ENCODE data around the gene METTL2A.
"Not testable (repeated sequence)": the region's sequence is repeated elsewhere in the genome, so short reads cannot be mapped to it uniquely, and the experiment has no call there.

The METTL2A gene

GRCh38 chr17:62405451-62405850 lies 18.2 kb upstream of the METTL2A start:
- no peak for TF ChIP-seq CTCF (IDR thresholded peaks at IDR 0.05)
- H3K27ac Mint-ChIP-seq: no peak overlapping the region
- no peak overlapping the region for H3K4me3 Mint-ChIP-seq
- H3K4me1 Mint-ChIP-seq: no peaks in the 10 kb centered on the region
- DNase-seq: no peak
- peaks cover 7% of the 10 kb centered on the region for H3K9me3 Mint-ChIP-seq
- H3K27me3 Mint-ChIP-seq (ENCODE audit: low read depth, poor library complexity): peaks cover 7% of the 10 kb centered on the region
- H3K36me3 Mint-ChIP-seq (ENCODE audit: low read depth): no peaks in the 10 kb centered on the region

DNA sequence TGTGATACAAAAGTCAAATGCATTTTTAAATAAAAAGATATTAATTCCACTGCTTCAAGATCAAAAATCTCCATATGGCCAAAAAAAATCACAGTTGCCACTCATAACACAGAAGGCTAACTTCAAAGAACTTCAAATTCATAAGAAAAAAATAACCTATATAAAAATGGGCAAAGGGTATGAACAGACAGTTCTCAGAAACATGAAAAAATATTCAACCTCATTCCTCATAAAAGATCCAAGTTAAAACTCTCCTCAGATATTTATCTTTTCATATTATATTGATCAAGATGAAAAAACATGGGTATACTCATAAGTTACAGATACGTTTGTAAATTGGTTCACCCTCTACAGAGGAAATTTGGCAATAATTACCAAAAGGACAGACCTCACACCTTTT lies 10.6 kb upstream of the METTL2A start:
- not testable (repeated sequence) for H3K27ac Mint-ChIP-seq; DNase-seq; H3K4me3 Mint-ChIP-seq; H3K4me1 Mint-ChIP-seq; H3K36me3 Mint-ChIP-seq (ENCODE audit: low read depth); H3K9me3 Mint-ChIP-seq
- peaks cover 19% of the 10 kb centered on the region for H3K27me3 Mint-ChIP-seq (ENCODE audit: low read depth, poor library complexity)

DNA sequence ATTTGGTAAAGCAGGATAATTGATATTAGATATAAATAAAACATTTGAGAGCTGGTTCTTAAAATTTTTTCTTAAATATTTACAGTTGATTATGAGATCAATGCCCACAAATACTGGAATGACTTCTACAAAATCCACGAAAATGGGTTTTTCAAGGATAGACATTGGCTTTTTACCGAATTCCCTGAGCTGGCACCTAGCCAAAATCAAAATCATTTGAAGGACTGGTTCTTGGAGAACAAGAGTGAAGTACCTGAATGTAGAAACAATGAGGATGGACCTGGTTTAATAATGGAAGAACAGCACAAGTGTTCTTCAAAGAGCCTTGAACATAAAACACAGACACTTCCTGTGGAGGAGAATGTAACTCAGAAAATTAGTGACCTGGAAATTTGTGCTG lies 2.5 kb downstream of the METTL2A start:
- Mint-ChIP-seq H3K36me3 (ENCODE audit: low read depth) (peaks cover 27% of the 10 kb centered on the region), H3K4me1 (peaks cover 25% of the 10 kb centered on the region)
- not testable (repeated sequence) for DNase-seq; H3K4me3 Mint-ChIP-seq; H3K9me3 Mint-ChIP-seq; H3K27ac Mint-ChIP-seq; H3K27me3 Mint-ChIP-seq (ENCODE audit: low read depth, poor library complexity)

GRCh38 chr17:62435251-62435650 lies 11.6 kb downstream of the METTL2A start:
- H3K4me3 Mint-ChIP-seq; H3K9me3 Mint-ChIP-seq; H3K4me1 Mint-ChIP-seq; DNase-seq; H3K27ac Mint-ChIP-seq; H3K27me3 Mint-ChIP-seq (ENCODE audit: low read depth, poor library complexity): not testable (repeated sequence)
- peaks cover 31% of the 10 kb centered on the region for H3K36me3 Mint-ChIP-seq (ENCODE audit: low read depth)

- DNase-seq; H3K4me3 Mint-ChIP-seq; H3K4me1 Mint-ChIP-seq; H3K9me3 Mint-ChIP-seq; H3K27me3 Mint-ChIP-seq (ENCODE audit: low read depth, poor library complexity); H3K27ac Mint-ChIP-seq: not testable (repeated sequence)
- peaks cover 50% of the 10 kb centered on the region for H3K36me3 Mint-ChIP-seq (ENCODE audit: low read depth)
These were observed 17.5 kb downstream of the METTL2A start for GRCh38 chr17:62441181-62441580.

DNA sequence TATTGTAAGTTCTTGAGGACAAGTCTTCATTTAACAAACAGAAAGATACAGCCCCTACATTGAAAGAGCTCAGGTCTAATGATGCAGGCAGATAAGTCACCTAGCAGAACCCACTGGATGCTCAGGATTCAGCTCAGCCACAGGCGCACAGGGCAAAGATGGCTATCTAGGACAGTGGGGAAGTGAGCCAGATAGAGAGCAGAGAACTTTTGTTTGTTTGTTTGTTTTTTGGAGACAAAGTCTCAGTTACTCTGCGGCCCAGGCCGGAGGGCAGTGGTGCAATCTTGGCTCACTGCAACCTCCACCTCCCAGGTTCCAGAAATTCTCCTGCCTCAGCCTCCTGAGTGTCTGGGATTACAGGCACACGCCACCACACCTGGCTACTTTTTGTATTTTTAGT lies 20.4 kb downstream of the METTL2A start:
- DNase-seq: no peak
- H3K4me3 Mint-ChIP-seq: no peak overlapping the region
- H3K36me3 Mint-ChIP-seq (ENCODE audit: low read depth): peaks cover 58% of the 10 kb centered on the region
- H3K27me3 Mint-ChIP-seq (ENCODE audit: low read depth, poor library complexity): no peaks in the 10 kb centered on the region
- H3K27ac Mint-ChIP-seq: no peak overlapping the region
- no peaks in the 10 kb centered on the region for H3K4me1 Mint-ChIP-seq
- TF ChIP-seq CTCF (IDR thresholded peaks at IDR 0.05): no peak
- H3K9me3 Mint-ChIP-seq: no peaks in the 10 kb centered on the region

DNA sequence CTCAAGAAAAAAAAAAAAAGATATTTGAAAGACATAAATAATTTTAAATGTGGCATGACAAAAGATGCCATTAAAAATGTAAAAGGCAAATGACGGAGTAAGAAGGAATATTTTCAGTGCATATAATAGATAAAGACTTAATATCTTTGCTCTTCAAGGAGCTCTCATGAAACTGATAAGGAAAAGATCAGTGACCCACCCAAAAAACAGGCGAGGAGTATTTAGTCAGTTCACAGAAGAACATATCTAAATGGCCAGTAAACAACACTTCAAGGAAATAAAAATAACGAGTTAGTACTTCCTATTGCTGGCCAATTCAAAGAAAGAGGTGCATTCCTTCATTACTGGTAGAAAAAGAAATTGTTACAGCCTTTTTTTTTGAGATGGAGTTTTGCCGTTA lies 22.1 kb downstream of the METTL2A start:
- not testable (repeated sequence) for DNase-seq; H3K27me3 Mint-ChIP-seq (ENCODE audit: low read depth, poor library complexity); H3K27ac Mint-ChIP-seq; H3K9me3 Mint-ChIP-seq; H3K4me3 Mint-ChIP-seq; H3K4me1 Mint-ChIP-seq
- H3K36me3 Mint-ChIP-seq (ENCODE audit: low read depth): peaks cover 47% of the 10 kb centered on the region

GRCh38 chr17:62452195-62452594 lies 28.5 kb downstream of the METTL2A start:
- not testable (repeated sequence) for H3K4me1 Mint-ChIP-seq; DNase-seq; H3K9me3 Mint-ChIP-seq; H3K4me3 Mint-ChIP-seq; H3K27me3 Mint-ChIP-seq (ENCODE audit: low read depth, poor library complexity)
- peaks cover 20% of the 10 kb centered on the region for H3K36me3 Mint-ChIP-seq (ENCODE audit: low read depth)
- H3K27ac Mint-ChIP-seq: peak overlapping the region; percentile 47

DNA sequence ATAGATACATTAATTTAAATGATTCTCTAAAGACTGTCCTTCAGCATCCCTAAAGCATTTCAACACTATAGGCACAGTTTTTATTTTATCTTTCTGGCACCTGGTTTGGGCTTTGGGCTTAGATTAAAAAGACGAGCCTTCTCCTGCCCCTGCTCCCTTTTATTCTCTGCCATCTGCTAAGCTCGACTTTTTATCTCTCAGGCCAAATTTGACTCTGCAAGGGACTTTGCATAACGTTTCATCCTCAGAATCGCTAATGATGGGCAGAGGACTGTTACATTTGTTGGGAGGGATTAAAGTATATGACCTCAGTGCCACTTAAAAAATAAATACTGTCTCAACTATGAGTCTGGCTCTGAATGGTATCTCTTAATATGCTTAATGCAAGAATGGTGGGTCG lies 29.3 kb downstream of the METTL2A start:
- H3K4me3 Mint-ChIP-seq; H3K27me3 Mint-ChIP-seq (ENCODE audit: low read depth, poor library complexity); H3K9me3 Mint-ChIP-seq; DNase-seq; H3K4me1 Mint-ChIP-seq; H3K27ac Mint-ChIP-seq: not testable (repeated sequence)
- H3K36me3 Mint-ChIP-seq (ENCODE audit: low read depth): peaks cover 12% of the 10 kb centered on the region

GRCh38 chr17:62453656-62454055 lies 30.0 kb downstream of the METTL2A start:
- Mint-ChIP-seq H3K27ac (peak overlapping the region; percentile 46), H3K36me3 (ENCODE audit: low read depth) (peaks cover 11% of the 10 kb centered on the region)
- H3K4me3 Mint-ChIP-seq: not testable (repeated sequence)

GRCh38 chr17:62454111-62454510 lies 30.4 kb downstream of the METTL2A start:
- H3K27ac Mint-ChIP-seq: peak overlapping the region; percentile 46
- H3K36me3 Mint-ChIP-seq (ENCODE audit: low read depth); H3K4me3 Mint-ChIP-seq; H3K9me3 Mint-ChIP-seq; H3K27me3 Mint-ChIP-seq (ENCODE audit: low read depth, poor library complexity); H3K4me1 Mint-ChIP-seq; DNase-seq: not testable (repeated sequence)

More at GRCh38 chr17:62453656-62454055, 30.0 kb downstream of the METTL2A start:
- DNase-seq; H3K4me1 Mint-ChIP-seq; H3K9me3 Mint-ChIP-seq; H3K27me3 Mint-ChIP-seq (ENCODE audit: low read depth, poor library complexity): not testable (repeated sequence)

Data from nephron progenitor cell (in vitro differentiated cells).